PFSK-1 (cell line): ENCODE measurements around the gene CLPTM1L.

Source experiments
- FOXP2 ChIP-seq: optimal IDR thresholded peaks from 2 replicates; pipeline ENCODE3; 2011; ENCODE audit warnings: borderline replicate concordance, control low read depth, inconsistent platforms; ENCODE audit not compliant: insufficient read depth; ENCODE audit errors: extremely low read length, extremely low read depth
- POLR2AphosphoS5 ChIP-seq: IDR thresholded peaks from 2 replicates; pipeline ENCODE4 v1.6.1; 2012; ENCODE audit warnings: low read depth, mild to moderate bottlenecking, control low read depth, low read length, moderate library complexity
- REST ChIP-seq, 2 experiments: IDR thresholded peaks; 2 replicates each; pipeline versions ENCODE4 v1.6.1 to v1.8.0; 2011 to 2012; ENCODE audit warnings: low read depth in 2 of 2, low read length in 2 of 2, control low read depth in 1 of 2, inconsistent platforms in 1 of 2, mild to moderate bottlenecking in 1 of 2, moderate library complexity in 1 of 2; ENCODE audit not compliant: insufficient read depth in 1 of 2
- SIN3A ChIP-seq: IDR thresholded peaks from 2 replicates; pipeline ENCODE4 v1.6.1; 2012; ENCODE audit warnings: mild to moderate bottlenecking, low read length, moderate library complexity, borderline replicate concordance; ENCODE audit not compliant: insufficient read depth
- TAF1 ChIP-seq: IDR thresholded peaks from 2 replicates; pipeline ENCODE4 v1.6.1; 2012; ENCODE audit warnings: low read length, control low read depth, borderline replicate concordance; ENCODE audit not compliant: insufficient read depth

The CLPTM1L gene

DNA sequence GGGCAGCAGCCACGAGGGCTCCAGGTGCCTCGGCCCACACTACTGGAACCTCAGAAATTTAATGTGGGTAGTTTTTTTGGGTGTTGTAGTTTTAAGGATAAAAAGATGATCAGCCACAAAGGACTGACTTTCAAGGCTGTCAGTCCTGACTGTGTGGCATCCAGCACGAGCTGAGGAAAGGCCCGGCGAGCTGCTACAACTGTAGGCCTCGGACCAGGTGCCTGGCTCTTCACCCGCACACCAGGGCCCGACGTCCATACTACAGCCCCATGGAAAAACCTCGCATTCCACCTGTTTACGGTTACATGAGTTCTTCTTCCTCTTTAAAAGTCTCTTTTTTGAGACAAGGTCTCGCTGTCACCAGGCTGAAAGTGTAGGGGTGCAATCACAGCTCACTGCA is 2.6 kb downstream of the CLPTM1L start:
- TF ChIP-seq TAF1 (no peak), POLR2AphosphoS5 (no peak), SIN3A (no peak), REST (IDR thresholded peaks at IDR 0.05; ENCODE audit: insufficient read depth in 1 of 2, low read depth in 2 of 2, low read length in 2 of 2) (no peak), FOXP2 (no peak)

DNA sequence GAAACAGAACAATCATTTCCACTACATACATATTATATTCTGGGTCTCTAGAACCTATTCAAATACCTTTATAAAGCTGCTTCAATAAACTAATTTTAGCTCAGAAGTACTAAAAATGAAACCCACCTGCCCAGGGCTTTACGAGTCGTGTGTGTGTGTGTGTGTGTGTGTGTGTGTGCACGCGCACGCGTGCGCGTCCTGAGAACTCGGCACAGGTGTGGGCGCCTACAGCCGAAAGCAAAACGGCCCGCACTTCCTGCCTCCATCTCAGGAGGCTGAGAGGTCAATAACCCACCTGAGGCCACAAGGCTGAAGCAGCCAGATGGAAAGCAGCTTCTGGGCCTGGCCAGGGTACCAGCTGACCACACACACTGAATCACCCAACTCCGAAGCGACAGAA is 3.0 kb downstream of the CLPTM1L start:
- TF ChIP-seq SIN3A (no peak), TAF1 (no peak), REST (IDR thresholded peaks at IDR 0.05; ENCODE audit: insufficient read depth in 1 of 2, low read depth in 2 of 2, low read length in 2 of 2) (no peak), POLR2AphosphoS5 (no peak), FOXP2 (no peak)

DNA sequence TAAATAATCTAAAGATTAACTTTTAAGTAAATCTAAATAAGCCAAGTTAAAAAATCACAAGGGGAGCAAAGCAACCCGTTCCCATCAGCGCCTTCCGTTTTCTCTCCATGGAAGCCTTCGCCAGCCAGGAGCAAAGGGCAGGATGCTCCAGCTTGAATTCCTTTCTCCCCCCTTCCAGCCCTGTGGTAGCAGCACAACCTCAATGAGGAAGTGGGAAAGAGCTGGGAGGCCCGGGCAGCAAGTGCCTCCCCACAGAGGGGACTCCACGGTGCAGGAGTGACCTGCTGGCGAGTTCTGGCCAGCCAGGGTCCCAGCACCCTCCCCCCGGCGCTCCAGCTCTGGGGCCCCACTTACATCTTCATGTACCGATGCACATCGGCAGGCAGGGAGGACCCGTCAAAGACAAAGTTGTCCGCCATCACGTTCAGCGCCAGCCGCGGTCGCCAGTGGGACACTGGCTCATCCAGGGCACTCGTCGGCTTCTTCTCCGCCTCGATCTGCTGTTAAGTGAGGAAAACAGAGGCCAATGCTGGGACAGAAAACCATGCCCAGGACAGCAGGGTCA is 6.3 kb downstream of the CLPTM1L start:
- TF ChIP-seq FOXP2 = no peak
- no peak for TF ChIP-seq REST (IDR thresholded peaks at IDR 0.05; ENCODE audit: insufficient read depth in 1 of 2, low read depth in 2 of 2, low read length in 2 of 2)
- TF ChIP-seq SIN3A = no peak

DNA sequence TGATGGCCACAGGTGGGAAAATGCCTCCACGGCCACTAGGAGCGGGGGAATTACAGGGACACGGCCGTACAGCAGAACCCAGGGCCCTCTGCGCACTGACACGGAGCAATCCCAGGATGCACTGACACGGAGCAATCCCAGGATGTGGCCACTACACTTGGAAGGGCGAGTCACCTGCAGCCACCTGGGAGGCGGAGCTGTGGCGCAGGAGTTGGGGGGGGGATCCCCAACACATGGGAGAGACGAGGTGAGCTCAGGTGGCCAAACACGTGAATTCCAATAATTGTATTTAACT is 6.8 kb downstream of the CLPTM1L start:
- TF ChIP-seq REST (IDR thresholded peaks at IDR 0.05; ENCODE audit: insufficient read depth in 1 of 2, low read depth in 2 of 2, low read length in 2 of 2) (no peak), POLR2AphosphoS5 (no peak), SIN3A (no peak), FOXP2 (no peak), TAF1 (no peak)

DNA sequence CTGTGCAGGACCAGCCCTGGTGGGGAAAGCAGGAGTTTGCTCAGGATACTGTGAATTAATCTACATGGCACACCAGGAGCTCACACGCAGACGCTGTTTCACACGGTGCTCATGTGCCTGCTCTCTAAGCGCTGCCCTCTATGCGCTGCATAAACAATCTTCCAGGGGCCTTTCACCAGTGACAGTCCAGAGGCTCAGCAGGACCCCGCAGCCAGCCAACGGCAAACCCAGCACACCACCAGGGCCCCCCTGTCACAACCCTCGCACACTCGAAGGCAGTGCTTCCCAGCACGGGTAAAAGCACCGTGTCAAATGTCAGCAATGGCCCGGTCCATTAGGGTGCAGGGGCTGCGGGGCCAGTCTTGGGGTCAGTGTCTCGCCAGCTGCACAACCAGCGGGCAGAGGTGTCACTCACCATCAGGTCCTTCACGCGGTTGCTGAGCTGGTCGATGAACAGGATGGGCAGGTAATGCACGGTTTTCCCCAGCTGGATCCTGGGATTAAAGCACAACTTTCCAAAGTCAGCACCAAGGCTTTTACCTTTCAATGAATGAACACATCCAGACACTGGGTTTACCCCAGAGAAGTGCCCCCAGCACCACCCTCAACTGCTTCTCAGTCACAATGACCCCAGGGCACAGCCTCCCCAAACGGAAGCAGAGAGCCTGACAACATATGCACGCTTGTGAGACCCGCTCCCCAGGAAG is 7.3 kb downstream of the CLPTM1L start:
- no peak for TF ChIP-seq REST (IDR thresholded peaks at IDR 0.05; ENCODE audit: insufficient read depth in 1 of 2, low read depth in 2 of 2, low read length in 2 of 2)
- no peak for TF ChIP-seq POLR2AphosphoS5
- no peak for TF ChIP-seq TAF1
- no peak for TF ChIP-seq FOXP2
- no peak for TF ChIP-seq SIN3A
